HepG2 (cell line): ENCODE data around the gene TBRG4.

Experiments
- ATF6 ChIP-seq: sonication (generic); formaldehyde crosslinking; conservative IDR thresholded peaks from 2 replicates; pipeline ENCODE4 v1.4.0; 2020; ENCODE audit warnings: missing genetic modification reagents
- CTCF ChIP-seq: sonication (generic); formaldehyde crosslinking; IDR thresholded peaks from 2 replicates; pipeline ENCODE4 v1.5.0; 2020; ENCODE audit warnings: mild to moderate bottlenecking, missing genetic modification reagents, moderate library complexity
- E2F5 ChIP-seq: sonication (generic); formaldehyde crosslinking; conservative IDR thresholded peaks from 2 replicates; pipeline ENCODE4 v1.4.0; 2020; ENCODE audit warnings: missing genetic modification reagents
- KDM2A ChIP-seq: sonication (generic); formaldehyde crosslinking; IDR thresholded peaks from 2 replicates; pipeline ENCODE4 v1.4.0; 2020; ENCODE audit warnings: low read depth, missing genetic modification reagents, borderline replicate concordance
- POLR2A ChIP-seq, 2 experiments: IDR thresholded peaks; 2 replicates each; pipeline ENCODE4 v1.6.1; 2011; ENCODE audit warnings: low read depth in 2 of 2, low read length in 2 of 2, mild to moderate bottlenecking in 1 of 2, moderate library complexity in 1 of 2; ENCODE audit not compliant: insufficient read depth in 1 of 2
- PRPF4 ChIP-seq: fragments of 200-400 bp; formaldehyde crosslinking; IDR thresholded peaks from 2 replicates; pipeline ENCODE4 v1.6.1; 2016; ENCODE audit warnings: low read length, low read depth; ENCODE audit not compliant: poor library complexity, severe bottlenecking
- TEAD2 ChIP-seq: sonication (generic); formaldehyde crosslinking; IDR thresholded peaks from 2 replicates; pipeline ENCODE4 v1.9.0; 2021; ENCODE audit warnings: missing genetic modification reagents

GRCh38 chr7:45080265-45080957 is 31.1 kb downstream of the TBRG4 start:
- TF ChIP-seq TEAD2 (CRISPR knock-in tag), result no peak
- TF ChIP-seq PRPF4, result no peak
- TF ChIP-seq KDM2A (CRISPR knock-in tag), result no peak
- no peak for TF ChIP-seq CTCF
- TF ChIP-seq E2F5 (CRISPR knock-in tag), result no peak
- no peak for TF ChIP-seq ATF6 (CRISPR knock-in tag)
- no peak for TF ChIP-seq POLR2A (IDR thresholded peaks at IDR 0.05; ENCODE audit: insufficient read depth in 1 of 2, low read depth in 2 of 2, low read length in 2 of 2)
